Measurements from ENCODE around the gene LTBP3.
A peak's percentile ranks its signal among the peaks of the same experiment; 100 is the strongest.

The LTBP3 gene

DNA sequence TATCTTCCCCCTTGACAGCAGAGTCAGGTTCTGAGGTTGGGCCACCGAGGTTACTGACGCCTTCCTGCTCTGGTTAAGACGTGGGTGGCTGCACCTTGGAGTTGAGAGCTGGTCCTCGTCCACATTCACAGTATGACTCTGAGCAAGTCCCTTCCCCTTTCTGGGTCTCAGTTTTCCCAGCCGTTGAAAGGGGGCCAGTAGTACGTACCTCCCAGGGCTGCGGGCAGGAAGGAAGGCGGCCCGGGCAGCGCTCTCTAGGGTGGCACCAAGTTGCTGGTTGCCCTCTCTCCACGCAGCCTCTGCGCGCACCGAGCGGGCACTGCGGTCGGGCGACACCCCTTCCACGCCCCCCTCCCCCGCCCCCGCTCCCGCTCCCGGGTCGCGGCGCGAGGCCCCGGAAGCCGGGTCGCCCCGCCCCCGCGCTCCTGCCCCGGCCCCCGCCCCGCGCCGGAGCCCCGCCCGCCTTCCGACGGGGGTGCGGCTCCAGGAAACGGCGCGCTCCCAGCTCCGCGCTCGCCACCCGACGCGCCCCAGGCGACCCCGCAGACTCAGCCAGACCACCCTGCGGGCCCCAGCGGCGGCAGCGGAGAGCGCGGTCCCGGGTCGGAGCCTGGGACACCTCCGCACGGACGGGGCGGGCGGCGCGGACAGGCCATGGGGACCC, 17.5 kb upstream of the LTBP3 start, which contains the start of gene EHBP1L1 (continued):
- TF ChIP-seq, protein P1, sequence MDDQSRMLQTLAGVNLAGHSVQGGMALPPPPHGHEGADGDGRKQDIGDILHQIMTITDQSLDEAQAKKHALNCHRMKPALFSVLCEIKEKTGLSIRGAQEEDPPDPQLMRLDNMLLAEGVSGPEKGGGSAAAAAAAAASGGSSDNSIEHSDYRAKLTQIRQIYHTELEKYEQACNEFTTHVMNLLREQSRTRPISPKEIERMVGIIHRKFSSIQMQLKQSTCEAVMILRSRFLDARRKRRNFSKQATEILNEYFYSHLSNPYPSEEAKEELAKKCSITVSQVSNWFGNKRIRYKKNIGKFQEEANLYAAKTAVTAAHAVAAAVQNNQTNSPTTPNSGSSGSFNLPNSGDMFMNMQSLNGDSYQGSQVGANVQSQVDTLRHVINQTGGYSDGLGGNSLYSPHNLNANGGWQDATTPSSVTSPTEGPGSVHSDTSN (CRISPR knock-in tag; IDR thresholded peaks at IDR 0.05): 0 out of 2 replicates have a peak, but pooled peaks have one; percentile 31
- TF ChIP-seq ZNF266 (tag by site-specific recombination; IDR thresholded peaks at IDR 0.05; ENCODE audit: low read depth) (no peak), ZNF140 (tag by site-specific recombination; IDR thresholded peaks at IDR 0.05) (no peak)
- TF ChIP-seq, protein P2, sequence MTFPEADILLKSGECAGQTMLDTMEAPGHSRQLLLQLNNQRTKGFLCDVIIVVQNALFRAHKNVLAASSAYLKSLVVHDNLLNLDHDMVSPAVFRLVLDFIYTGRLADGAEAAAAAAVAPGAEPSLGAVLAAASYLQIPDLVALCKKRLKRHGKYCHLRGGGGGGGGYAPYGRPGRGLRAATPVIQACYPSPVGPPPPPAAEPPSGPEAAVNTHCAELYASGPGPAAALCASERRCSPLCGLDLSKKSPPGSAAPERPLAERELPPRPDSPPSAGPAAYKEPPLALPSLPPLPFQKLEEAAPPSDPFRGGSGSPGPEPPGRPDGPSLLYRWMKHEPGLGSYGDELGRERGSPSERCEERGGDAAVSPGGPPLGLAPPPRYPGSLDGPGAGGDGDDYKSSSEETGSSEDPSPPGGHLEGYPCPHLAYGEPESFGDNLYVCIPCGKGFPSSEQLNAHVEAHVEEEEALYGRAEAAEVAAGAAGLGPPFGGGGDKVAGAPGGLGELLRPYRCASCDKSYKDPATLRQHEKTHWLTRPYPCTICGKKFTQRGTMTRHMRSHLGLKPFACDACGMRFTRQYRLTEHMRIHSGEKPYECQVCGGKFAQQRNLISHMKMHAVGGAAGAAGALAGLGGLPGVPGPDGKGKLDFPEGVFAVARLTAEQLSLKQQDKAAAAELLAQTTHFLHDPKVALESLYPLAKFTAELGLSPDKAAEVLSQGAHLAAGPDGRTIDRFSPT (tag by site-specific recombination; IDR thresholded peaks at IDR 0.05): 0 out of 2 replicates have a peak, but pooled peaks have one; percentile 28
- TF ChIP-seq, protein P3, sequence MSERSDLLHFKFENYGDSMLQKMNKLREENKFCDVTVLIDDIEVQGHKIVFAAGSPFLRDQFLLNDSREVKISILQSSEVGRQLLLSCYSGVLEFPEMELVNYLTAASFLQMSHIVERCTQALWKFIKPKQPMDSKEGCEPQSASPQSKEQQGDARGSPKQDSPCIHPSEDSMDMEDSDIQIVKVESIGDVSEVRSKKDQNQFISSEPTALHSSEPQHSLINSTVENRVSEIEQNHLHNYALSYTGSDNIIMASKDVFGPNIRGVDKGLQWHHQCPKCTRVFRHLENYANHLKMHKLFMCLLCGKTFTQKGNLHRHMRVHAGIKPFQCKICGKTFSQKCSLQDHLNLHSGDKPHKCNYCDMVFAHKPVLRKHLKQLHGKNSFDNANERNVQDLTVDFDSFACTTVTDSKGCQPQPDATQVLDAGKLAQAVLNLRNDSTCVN (tag by site-specific recombination; optimal IDR thresholded peaks at IDR 0.05): peak; percentile 41

DNA sequence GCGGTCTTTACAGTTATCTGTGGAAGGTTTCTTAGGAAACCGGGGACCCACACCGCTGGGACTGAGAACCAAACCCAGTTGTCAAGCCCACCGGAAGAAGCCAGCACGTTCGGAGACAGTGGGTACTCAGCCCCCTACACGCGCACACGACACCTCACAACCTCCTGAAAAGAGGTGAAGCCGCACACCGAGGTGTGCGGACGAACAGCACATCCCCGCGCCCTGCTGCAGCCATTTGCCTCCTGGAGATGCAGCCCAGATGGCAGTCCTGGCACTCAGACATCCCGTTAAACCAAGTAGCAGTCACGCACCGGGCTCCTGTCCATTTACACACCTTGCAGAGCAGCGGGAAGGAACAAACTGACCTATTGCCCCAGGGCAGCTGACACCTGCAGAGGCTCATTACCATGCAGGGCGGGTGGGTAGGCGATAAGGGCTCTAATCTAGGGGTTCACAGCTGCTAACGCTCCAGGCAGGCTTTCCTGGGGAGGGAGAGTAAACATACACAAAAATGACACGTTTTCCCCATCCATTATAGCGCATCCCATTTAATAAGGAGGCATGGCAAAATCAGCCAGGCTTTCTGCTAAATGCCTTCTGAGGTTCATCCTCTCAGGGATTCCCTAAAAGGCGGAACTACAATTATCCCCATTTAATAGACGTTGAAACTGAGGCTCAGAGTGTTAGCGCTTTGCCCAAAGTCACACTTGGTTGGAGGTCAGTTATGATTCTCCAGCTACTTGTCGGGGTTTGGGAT, 16.8 kb upstream of the LTBP3 start:
- H3K4me1 ChIP-seq (ENCODE audit: control insufficient read depth, insufficient read depth, low read length): peaks cover 17% of the 10 kb centered on the region; the same call in 1 of the 2 replicates
- TF ChIP-seq WT1 (tag by site-specific recombination; IDR thresholded peaks at IDR 0.05) (0 out of 2 replicates have a peak, but pooled peaks have one; percentile 28), KLF8 (tag by site-specific recombination; IDR thresholded peaks at IDR 0.05) (0 out of 2 replicates have a peak, but pooled peaks have one; percentile 31), ZFP37 (tag by site-specific recombination; IDR thresholded peaks at IDR 0.05) (no peak), ZNF292 (tag by site-specific recombination; IDR thresholded peaks at IDR 0.05; ENCODE audit: borderline replicate concordance, low read depth) (no peak), ZIC2 (tag by site-specific recombination; IDR thresholded peaks at IDR 0.05) (peak; percentile 82), SP7 (tag by site-specific recombination; IDR thresholded peaks at IDR 0.05) (peak; percentile 19; the same call in 1 of the 2 replicates)
- TF ChIP-seq, protein P4, sequence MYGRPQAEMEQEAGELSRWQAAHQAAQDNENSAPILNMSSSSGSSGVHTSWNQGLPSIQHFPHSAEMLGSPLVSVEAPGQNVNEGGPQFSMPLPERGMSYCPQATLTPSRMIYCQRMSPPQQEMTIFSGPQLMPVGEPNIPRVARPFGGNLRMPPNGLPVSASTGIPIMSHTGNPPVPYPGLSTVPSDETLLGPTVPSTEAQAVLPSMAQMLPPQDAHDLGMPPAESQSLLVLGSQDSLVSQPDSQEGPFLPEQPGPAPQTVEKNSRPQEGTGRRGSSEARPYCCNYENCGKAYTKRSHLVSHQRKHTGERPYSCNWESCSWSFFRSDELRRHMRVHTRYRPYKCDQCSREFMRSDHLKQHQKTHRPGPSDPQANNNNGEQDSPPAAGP (tag by site-specific recombination; IDR thresholded peaks at IDR 0.05): no peak
- H3K36me3 ChIP-seq (ENCODE audit: control insufficient read depth in 2 of 2, insufficient read depth in 1 of 2, low read length in 2 of 2): peaks cover 0 to 10% of the 10 kb centered on the region in 2 experiments; a peak in 1 of 3 replicates
- no peak overlapping the region; the same call in 1 of the 2 replicates for H3K27ac ChIP-seq (ENCODE audit: extremely low read depth, low read depth, low read length)
- CTCF ChIA-PET: interaction anchor here (0.5 to 3.5 kb wide), 9 partner anchors 14 to 466 kb away, joined by 3 to 28 read pairs (median 4); no protein-coding TSS in a partner anchor
- POLR2A ChIA-PET: interaction anchor here (0.7 to 1.3 kb wide), 7 partner anchors 11 to 282 kb away, joined by 3 to 5 read pairs (median 3); partner anchors contain the start of genes PCNX3 and SIPA1
- peak overlapping the region; percentile 39 for H3K4me3 ChIP-seq (ENCODE audit: low read depth, low read length)
- H3K9me3 ChIP-seq (ENCODE audit: control insufficient read depth, insufficient read depth, low read depth, low read length): no peaks in the 10 kb centered on the region

DNA sequence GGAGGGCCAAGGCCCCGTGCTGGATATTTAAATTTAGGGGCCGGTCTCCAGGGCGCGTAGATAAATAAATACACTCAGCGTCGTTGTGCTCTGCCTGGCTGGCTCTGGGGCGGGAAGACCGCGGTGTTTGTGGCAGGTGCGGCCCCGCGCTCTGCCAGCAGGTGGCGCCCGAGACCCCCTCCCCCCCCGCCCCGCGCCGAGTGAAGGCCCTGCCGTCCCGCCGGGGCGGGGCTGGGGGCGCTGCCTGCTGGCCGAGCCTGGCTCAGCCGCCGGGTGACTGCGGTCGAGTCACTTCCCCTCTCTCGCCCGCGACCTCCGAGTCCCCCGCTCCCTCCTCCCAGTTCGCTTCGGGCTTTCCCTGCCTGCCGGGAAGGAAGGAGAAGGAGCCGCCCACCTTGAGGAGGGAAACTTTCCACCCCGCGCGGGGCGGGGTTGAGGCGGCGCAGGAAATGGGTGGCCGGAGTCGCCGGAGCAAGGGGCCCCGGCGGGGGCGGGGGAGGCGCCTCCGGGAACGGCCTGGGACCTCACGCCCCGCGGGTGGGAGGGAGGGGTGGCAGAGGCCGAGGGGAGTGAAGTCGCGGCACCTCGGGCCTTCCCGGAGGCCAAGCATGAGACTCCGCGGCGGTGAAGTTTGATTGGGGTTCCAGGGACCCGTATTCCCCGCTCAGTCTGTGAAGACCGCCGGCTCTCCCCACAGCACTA, 16.1 kb upstream of the LTBP3 start:
- CTCF ChIA-PET: interaction anchor here (1.2 to 5.6 kb wide), 6 partner anchors 13 to 41 kb away, joined by 4 to 133 read pairs (median 10); no protein-coding TSS in a partner anchor
- H3K4me3 ChIP-seq (ENCODE audit: low read depth, low read length): peak overlapping the region; percentile 39
- POLR2A ChIA-PET: interaction anchor here (1.1 kb wide), 1 partner anchor 19 kb away, joined by 3 read pairs; no protein-coding TSS in a partner anchor
- peak overlapping the region; percentile 57 for H3K27ac ChIP-seq (ENCODE audit: extremely low read depth, low read depth, low read length)
- peaks cover 0 to 10% of the 10 kb centered on the region in 2 experiments; a peak in 1 of 3 replicates for H3K36me3 ChIP-seq (ENCODE audit: control insufficient read depth in 2 of 2, insufficient read depth in 1 of 2, low read length in 2 of 2)
- peaks cover 17% of the 10 kb centered on the region; the same call in 1 of the 2 replicates for H3K4me1 ChIP-seq (ENCODE audit: control insufficient read depth, insufficient read depth, low read length)
- H3K9me3 ChIP-seq (ENCODE audit: control insufficient read depth, insufficient read depth, low read depth, low read length): no peaks in the 10 kb centered on the region
- peak; percentile 74 for TF ChIP-seq SP3 (tag by site-specific recombination; IDR thresholded peaks at IDR 0.05)
- TF ChIP-seq, protein P5, sequence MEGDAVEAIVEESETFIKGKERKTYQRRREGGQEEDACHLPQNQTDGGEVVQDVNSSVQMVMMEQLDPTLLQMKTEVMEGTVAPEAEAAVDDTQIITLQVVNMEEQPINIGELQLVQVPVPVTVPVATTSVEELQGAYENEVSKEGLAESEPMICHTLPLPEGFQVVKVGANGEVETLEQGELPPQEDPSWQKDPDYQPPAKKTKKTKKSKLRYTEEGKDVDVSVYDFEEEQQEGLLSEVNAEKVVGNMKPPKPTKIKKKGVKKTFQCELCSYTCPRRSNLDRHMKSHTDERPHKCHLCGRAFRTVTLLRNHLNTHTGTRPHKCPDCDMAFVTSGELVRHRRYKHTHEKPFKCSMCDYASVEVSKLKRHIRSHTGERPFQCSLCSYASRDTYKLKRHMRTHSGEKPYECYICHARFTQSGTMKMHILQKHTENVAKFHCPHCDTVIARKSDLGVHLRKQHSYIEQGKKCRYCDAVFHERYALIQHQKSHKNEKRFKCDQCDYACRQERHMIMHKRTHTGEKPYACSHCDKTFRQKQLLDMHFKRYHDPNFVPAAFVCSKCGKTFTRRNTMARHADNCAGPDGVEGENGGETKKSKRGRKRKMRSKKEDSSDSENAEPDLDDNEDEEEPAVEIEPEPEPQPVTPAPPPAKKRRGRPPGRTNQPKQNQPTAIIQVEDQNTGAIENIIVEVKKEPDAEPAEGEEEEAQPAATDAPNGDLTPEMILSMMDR (tag by site-specific recombination; IDR thresholded peaks at IDR 0.05): peak; percentile 45; the same call in 1 of the 2 replicates
- TF ChIP-seq ZNF324 (tag by site-specific recombination; IDR thresholded peaks at IDR 0.05): no peak
- TF ChIP-seq KLF1 (tag by site-specific recombination; IDR thresholded peaks at IDR 0.05): peak; percentile 45; the same call in 1 of the 2 replicates
- peak; percentile 85 for TF ChIP-seq SP2 (tag by site-specific recombination; IDR thresholded peaks at IDR 0.05)
- 0 out of 2 replicates have a peak, but pooled peaks have one; percentile 19 for TF ChIP-seq ZSCAN30 (tag by site-specific recombination; IDR thresholded peaks at IDR 0.05)
- TF ChIP-seq ZBTB48 (tag by site-specific recombination; IDR thresholded peaks at IDR 0.05): peak; percentile 49; the same call in 1 of the 2 replicates
- TF ChIP-seq ZNF335 (tag by site-specific recombination; conservative IDR thresholded peaks at IDR 0.05): peak; percentile 69
- 0 out of 2 replicates have a peak, but pooled peaks have one; percentile 3 for TF ChIP-seq ZBTB8A (tag by site-specific recombination; IDR thresholded peaks at IDR 0.05)
- no peak for TF ChIP-seq ZNF157 (tag by site-specific recombination; IDR thresholded peaks at IDR 0.05)

Measured in HEK293 (cell line).